GM20000 (cell line): ENCODE measurements around the gene DYNC1LI2.

Experiments
- DNase-seq: peaks from one replicate; pipeline ENCODE4 v3.0.0; 2012; ENCODE audit warnings: low spot score
- TF ChIP-seq, protein P1 (sequence below): IDR thresholded peaks from 2 replicates; pipeline ENCODE4 v1.5.1; 2012; ENCODE audit warnings: mild to moderate bottlenecking, control low read depth; ENCODE audit errors: extremely low read depth, missing control alignments

DYNC1LI2 gene

DNA sequence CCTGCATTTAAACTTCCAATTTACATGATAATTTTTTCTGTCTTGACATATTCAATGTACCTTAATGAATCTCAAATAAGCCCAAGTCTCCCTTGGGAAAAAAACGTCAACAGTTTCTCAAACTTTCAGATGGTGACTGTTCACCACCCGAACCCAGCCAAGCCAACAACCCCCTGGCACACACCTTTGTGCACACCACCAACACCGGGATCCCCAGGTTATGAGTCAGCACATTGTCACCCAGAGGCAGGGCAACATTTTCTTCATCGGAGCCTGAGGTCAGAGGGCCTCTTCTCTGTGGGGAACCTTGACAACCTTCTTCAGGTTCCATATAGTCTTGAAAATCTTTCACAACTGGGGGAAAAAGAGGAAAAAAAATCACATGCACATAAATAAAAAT, 15.5 kb downstream of the DYNC1LI2 start:
- DNase-seq = no peak
- TF ChIP-seq, protein P1, sequence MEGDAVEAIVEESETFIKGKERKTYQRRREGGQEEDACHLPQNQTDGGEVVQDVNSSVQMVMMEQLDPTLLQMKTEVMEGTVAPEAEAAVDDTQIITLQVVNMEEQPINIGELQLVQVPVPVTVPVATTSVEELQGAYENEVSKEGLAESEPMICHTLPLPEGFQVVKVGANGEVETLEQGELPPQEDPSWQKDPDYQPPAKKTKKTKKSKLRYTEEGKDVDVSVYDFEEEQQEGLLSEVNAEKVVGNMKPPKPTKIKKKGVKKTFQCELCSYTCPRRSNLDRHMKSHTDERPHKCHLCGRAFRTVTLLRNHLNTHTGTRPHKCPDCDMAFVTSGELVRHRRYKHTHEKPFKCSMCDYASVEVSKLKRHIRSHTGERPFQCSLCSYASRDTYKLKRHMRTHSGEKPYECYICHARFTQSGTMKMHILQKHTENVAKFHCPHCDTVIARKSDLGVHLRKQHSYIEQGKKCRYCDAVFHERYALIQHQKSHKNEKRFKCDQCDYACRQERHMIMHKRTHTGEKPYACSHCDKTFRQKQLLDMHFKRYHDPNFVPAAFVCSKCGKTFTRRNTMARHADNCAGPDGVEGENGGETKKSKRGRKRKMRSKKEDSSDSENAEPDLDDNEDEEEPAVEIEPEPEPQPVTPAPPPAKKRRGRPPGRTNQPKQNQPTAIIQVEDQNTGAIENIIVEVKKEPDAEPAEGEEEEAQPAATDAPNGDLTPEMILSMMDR = no peak

DNA sequence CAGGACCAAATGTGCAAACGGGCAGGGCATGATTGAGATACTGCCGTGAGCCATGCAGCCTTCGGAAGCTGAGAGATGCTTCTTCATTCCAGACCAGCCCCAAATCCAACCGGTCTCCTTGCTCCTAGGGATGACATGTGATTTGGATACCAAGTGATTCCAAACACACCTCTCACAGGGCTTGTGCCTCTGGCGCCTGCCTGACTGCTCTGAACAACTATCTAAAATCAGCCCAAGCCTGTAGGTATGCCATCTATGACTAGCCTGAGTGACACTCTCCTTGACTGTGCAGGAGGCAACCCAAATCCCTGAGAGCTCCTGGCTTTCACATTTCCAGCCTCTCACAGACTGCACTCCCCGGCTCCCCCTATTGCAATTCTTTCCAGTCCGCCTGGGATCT, 20.3 kb downstream of the DYNC1LI2 start:
- no peak for DNase-seq
- TF ChIP-seq, protein P1 = no peak

DNA sequence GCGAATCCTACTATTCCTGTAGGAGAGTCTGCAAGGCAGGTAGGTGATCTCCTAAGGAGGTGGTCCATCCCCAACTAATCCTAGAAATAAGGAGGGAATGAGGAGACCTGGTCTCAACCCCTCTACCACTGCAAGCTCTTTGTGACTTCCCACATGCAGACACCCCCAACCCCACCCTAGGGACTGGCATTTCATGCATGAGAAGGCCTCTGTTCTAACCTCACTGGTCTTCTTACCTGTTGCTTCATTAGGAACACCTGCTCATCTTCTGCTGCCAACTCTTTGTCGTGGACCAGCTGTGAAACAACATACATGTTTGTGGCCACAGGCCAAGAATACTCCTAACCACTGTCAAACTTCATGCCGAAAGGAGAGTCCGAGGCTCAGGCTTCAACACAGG, 22.6 kb downstream of the DYNC1LI2 start:
- no peak for DNase-seq
- TF ChIP-seq, protein P1 = no peak

DNA sequence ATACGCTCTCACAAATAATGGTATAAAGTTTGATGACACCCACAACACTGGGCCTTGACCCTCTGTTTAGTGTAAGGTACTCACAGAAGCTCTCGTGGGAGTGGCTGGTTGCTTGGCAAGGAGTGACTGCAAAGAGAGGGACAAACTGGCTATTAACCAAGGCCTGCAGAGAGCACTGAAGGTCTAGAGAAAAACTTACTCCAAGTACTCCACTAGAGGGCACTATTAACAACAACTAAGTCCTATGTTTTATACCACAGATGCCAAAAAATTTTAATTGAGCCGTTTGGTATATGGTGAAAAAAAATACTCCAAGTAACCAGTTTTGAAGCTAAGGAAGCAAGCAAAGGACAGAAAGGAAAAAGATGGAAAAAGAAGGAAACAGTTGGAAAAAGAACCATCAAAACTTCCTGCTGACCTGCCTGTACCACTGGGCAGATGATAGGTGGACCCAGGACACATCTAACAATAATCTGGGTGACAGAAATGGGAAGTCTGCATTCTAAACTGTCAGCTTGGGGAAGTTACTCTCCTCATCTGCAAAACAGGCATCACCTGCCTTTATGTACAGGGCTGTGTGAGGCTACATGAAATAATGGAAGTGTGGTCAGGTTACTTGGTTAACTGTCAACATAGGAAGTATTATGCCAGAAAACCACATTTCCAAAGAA, 23.2 kb downstream of the DYNC1LI2 start:
- peak; percentile 61 for DNase-seq

DNA sequence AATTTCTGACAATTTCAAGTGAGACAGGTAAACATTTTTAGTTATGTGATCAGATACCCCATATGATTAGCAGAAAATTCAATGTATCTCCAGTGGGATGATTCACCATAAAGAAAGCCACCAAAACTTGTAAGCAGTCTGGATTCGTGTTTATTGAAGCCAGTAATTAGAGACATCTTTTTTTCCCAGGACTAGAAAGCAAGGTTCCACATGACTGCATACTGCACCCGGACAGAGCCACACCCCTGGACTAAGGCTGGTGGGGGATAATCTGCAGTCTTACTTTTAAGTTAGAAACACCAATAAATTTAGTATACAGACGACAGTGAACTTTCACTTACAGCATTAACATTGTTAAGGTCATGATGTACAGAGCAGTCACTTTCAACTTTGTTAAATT, 30.6 kb downstream of the DYNC1LI2 start:
- no peak for DNase-seq
- TF ChIP-seq, protein P1 = no peak

More for the DNA sequence above, 23.2 kb downstream of the DYNC1LI2 start:
- TF ChIP-seq, protein P1 = peak; percentile 22

DNA sequence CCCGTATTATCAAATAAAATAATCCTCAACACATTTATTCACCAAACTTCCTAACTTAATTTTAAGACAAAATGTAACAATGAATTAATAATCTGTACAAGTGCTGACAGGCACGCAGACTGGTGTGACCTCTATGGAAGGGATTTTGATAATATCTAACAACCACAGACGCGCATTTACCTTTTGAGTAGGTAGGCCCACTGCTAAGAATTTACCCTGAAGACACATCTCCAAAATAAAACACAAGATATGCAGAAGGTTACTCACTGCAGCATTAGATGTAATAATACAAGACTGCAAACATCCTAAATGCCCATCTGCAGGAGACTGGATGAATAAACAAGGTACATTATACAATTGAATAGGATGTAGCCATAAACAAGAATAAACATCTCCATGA, 32.2 kb downstream of the DYNC1LI2 start:
- TF ChIP-seq, protein P1 = no peak
- no peak for DNase-seq

DNA sequence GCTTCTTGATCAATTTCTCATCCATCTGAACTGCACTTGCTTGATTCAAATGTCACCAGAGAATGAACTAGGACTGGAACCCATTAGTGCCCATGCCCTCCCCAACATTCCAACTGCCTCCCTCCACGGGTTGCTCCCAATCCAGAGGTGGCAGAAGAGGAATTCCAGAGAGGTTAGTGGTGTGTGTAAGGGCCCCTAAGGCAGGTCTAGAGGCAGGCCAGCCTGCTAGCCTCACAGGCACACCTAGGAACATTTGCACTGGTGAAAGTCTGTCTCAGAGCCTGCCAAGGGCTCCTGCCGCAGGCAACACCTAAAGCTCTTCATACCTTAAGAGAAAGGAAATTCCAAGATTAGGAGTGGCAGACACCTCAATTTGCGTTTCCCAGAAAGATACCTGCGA, 33.6 kb downstream of the DYNC1LI2 start:
- TF ChIP-seq, protein P1 = no peak

More for the DNA sequence above, 33.6 kb downstream of the DYNC1LI2 start:
- DNase-seq = no peak
